ENCODE data around the gene TNKS1BP1. TPM values are rescaled to one million over a fixed set of nuclear protein-coding genes. Genes with fewer than 3 reads are reported as not detected.
A peak's percentile ranks its signal among the peaks of the same experiment; 100 is the strongest.

Gene TNKS1BP1, protein sequence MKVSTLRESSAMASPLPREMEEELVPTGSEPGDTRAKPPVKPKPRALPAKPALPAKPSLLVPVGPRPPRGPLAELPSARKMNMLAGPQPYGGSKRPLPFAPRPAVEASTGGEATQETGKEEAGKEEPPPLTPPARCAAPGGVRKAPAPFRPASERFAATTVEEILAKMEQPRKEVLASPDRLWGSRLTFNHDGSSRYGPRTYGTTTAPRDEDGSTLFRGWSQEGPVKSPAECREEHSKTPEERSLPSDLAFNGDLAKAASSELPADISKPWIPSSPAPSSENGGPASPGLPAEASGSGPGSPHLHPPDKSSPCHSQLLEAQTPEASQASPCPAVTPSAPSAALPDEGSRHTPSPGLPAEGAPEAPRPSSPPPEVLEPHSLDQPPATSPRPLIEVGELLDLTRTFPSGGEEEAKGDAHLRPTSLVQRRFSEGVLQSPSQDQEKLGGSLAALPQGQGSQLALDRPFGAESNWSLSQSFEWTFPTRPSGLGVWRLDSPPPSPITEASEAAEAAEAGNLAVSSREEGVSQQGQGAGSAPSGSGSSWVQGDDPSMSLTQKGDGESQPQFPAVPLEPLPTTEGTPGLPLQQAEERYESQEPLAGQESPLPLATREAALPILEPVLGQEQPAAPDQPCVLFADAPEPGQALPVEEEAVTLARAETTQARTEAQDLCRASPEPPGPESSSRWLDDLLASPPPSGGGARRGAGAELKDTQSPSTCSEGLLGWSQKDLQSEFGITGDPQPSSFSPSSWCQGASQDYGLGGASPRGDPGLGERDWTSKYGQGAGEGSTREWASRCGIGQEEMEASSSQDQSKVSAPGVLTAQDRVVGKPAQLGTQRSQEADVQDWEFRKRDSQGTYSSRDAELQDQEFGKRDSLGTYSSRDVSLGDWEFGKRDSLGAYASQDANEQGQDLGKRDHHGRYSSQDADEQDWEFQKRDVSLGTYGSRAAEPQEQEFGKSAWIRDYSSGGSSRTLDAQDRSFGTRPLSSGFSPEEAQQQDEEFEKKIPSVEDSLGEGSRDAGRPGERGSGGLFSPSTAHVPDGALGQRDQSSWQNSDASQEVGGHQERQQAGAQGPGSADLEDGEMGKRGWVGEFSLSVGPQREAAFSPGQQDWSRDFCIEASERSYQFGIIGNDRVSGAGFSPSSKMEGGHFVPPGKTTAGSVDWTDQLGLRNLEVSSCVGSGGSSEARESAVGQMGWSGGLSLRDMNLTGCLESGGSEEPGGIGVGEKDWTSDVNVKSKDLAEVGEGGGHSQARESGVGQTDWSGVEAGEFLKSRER (N-terminal part only)
- 10 to 100 TPM; 28.3 to 61.9 TPM for total RNA-seq
- 10 to 100 TPM; 32.0 to 67.1 TPM for polyA plus RNA-seq

DNA sequence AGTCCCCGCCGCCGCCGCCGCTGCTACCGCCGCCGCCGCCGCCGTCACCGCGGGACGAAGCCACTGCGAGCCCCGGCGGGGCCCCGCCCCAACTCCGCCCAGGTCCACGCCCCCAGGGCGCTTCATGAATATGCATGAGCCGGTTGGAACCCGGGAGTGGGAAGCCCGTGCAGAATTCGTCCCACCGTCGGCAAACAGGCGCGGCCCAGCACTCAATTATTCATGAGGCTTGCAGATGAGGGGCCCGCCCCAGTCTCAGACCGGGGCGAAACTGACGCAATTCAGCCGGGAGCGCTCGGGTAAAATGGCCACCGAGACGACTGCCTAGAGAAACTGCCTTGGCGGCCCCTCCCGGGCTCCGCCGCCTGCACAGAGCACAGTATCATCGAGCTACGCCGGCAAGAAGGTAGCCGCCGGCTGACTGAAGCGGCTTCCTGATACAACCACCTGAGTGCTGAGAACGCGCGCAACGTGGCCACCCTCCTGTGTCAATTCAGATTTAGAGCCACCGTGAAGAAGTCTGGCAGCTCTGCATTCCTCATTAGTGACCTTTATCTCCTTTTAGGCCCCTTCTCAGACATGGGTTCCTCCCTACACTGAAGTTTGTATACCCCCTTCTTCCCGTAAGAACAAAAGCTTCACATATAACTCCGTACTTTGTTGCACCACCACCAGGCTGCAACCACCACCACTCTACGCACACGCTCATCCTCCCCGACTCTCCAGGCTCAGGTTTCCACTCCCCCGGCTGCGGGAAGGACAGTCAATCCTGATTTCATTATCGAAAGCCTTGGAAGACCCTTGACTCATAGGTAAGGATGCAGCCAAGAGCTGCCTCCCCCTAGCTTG, at the start of gene TNKS1BP1:
TNKS1BP1 (minus strand) TSS at position 67 of the 849 bp plus-strand sequence. CDS start 3,067 bp downstream, outside the sequence.
- DNase-seq (ENCODE audit: low spot score), result peak; percentile 95
- H3K27me3 ChIP-seq (ENCODE audit: control insufficient read depth in 4 of 4, insufficient read depth in 4 of 4, low read length in 3 of 4), result no peaks in the 10 kb centered on the region
- 2% methylated on average over 61 of the region's 61 CpGs for WGBS
- peak within 1 kb of the TSS; percentile 70 to 82 (median 70) for H3K4me3 ChIP-seq (ENCODE audit: low read depth in 1 of 3, low read length in 3 of 3)
- H3K9ac ChIP-seq (ENCODE audit: low read depth in 1 of 2, low read length in 2 of 2), result peak within 1 kb of the TSS; percentile 72
- no peaks in the 10 kb centered on the region for H3K9me3 ChIP-seq (ENCODE audit: control insufficient read depth in 4 of 4, low read length in 3 of 4)
- TF ChIP-seq SP1 (IDR thresholded peaks at IDR 0.05), result peak; percentile 81
- no peak for TF ChIP-seq FOXA2 (IDR thresholded peaks at IDR 0.05)
- no peak for TF ChIP-seq EGR1 (IDR thresholded peaks at IDR 0.05; ENCODE audit: low read depth in 2 of 2)
- TF ChIP-seq GABPA (IDR thresholded peaks at IDR 0.05 in 1 of 2, conservative IDR thresholded peaks at IDR 0.05 in 1 of 2), result peak in 1 of 2 donors; percentile 24
- TF ChIP-seq, protein P1, sequence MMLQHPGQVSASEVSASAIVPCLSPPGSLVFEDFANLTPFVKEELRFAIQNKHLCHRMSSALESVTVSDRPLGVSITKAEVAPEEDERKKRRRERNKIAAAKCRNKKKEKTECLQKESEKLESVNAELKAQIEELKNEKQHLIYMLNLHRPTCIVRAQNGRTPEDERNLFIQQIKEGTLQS (IDR thresholded peaks at IDR 0.05), result peak; percentile 90
- peak in 1 of 2 donors; percentile 45 for TF ChIP-seq RAD21 (IDR thresholded peaks at IDR 0.05)
- peak; percentile 54 for TF ChIP-seq NR2F2 (IDR thresholded peaks at IDR 0.05)
- TF ChIP-seq, protein P2, sequence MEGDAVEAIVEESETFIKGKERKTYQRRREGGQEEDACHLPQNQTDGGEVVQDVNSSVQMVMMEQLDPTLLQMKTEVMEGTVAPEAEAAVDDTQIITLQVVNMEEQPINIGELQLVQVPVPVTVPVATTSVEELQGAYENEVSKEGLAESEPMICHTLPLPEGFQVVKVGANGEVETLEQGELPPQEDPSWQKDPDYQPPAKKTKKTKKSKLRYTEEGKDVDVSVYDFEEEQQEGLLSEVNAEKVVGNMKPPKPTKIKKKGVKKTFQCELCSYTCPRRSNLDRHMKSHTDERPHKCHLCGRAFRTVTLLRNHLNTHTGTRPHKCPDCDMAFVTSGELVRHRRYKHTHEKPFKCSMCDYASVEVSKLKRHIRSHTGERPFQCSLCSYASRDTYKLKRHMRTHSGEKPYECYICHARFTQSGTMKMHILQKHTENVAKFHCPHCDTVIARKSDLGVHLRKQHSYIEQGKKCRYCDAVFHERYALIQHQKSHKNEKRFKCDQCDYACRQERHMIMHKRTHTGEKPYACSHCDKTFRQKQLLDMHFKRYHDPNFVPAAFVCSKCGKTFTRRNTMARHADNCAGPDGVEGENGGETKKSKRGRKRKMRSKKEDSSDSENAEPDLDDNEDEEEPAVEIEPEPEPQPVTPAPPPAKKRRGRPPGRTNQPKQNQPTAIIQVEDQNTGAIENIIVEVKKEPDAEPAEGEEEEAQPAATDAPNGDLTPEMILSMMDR (IDR thresholded peaks at IDR 0.05; ENCODE audit: low read depth, low read length, missing input control), result no peak
- TF ChIP-seq FOXA1 (IDR thresholded peaks at IDR 0.05), result no peak
- peak in 1 of 2 donors; percentile 72 for TF ChIP-seq JUND (IDR thresholded peaks at IDR 0.05)
- TF ChIP-seq TAF1 (conservative IDR thresholded peaks at IDR 0.05), result peak; percentile 87
- TF ChIP-seq HNF4G (IDR thresholded peaks at IDR 0.05), result no peak
- peak; percentile 46 to 66 for TF ChIP-seq RXRA (IDR thresholded peaks at IDR 0.05)
- TF ChIP-seq, protein P3, sequence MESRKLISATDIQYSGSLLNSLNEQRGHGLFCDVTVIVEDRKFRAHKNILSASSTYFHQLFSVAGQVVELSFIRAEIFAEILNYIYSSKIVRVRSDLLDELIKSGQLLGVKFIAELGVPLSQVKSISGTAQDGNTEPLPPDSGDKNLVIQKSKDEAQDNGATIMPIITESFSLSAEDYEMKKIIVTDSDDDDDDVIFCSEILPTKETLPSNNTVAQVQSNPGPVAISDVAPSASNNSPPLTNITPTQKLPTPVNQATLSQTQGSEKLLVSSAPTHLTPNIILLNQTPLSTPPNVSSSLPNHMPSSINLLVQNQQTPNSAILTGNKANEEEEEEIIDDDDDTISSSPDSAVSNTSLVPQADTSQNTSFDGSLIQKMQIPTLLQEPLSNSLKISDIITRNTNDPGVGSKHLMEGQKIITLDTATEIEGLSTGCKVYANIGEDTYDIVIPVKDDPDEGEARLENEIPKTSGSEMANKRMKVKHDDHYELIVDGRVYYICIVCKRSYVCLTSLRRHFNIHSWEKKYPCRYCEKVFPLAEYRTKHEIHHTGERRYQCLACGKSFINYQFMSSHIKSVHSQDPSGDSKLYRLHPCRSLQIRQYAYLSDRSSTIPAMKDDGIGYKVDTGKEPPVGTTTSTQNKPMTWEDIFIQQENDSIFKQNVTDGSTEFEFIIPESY (IDR thresholded peaks at IDR 0.05), result peak; percentile 47
- TF ChIP-seq, protein P4, sequence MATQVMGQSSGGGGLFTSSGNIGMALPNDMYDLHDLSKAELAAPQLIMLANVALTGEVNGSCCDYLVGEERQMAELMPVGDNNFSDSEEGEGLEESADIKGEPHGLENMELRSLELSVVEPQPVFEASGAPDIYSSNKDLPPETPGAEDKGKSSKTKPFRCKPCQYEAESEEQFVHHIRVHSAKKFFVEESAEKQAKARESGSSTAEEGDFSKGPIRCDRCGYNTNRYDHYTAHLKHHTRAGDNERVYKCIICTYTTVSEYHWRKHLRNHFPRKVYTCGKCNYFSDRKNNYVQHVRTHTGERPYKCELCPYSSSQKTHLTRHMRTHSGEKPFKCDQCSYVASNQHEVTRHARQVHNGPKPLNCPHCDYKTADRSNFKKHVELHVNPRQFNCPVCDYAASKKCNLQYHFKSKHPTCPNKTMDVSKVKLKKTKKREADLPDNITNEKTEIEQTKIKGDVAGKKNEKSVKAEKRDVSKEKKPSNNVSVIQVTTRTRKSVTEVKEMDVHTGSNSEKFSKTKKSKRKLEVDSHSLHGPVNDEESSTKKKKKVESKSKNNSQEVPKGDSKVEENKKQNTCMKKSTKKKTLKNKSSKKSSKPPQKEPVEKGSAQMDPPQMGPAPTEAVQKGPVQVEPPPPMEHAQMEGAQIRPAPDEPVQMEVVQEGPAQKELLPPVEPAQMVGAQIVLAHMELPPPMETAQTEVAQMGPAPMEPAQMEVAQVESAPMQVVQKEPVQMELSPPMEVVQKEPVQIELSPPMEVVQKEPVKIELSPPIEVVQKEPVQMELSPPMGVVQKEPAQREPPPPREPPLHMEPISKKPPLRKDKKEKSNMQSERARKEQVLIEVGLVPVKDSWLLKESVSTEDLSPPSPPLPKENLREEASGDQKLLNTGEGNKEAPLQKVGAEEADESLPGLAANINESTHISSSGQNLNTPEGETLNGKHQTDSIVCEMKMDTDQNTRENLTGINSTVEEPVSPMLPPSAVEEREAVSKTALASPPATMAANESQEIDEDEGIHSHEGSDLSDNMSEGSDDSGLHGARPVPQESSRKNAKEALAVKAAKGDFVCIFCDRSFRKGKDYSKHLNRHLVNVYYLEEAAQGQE (IDR thresholded peaks at IDR 0.05), result peak; percentile 61
- TF ChIP-seq, protein P5, sequence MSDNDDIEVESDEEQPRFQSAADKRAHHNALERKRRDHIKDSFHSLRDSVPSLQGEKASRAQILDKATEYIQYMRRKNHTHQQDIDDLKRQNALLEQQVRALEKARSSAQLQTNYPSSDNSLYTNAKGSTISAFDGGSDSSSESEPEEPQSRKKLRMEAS (IDR thresholded peaks at IDR 0.05), result peak; percentile 39
- TF ChIP-seq YY1 (IDR thresholded peaks at IDR 0.05), result peak; percentile 98
- peak; percentile 33 to 38 for TF ChIP-seq HNF4A (conservative IDR thresholded peaks at IDR 0.05)
- H3K36me3 ChIP-seq (ENCODE audit: control insufficient read depth in 4 of 4, insufficient read depth in 3 of 4, low read depth in 1 of 4, low read length in 3 of 4), result peaks cover 4 to 32% (median 13%) of the 10 kb centered on the region in 4 donors
- H3K4me1 ChIP-seq (ENCODE audit: control insufficient read depth in 4 of 4, insufficient read depth in 4 of 4, low read length in 3 of 4), result peaks cover 10 to 51% (median 45%) of the 10 kb centered on the region in 4 donors
- H3K27ac ChIP-seq (ENCODE audit: low read depth in 1 of 2, low read length in 2 of 2), result peak within 1 kb of the TSS; percentile 92 to 94

All from liver (tissue), 9 donors.